ENCODE results near the gene METTL22. TPM values are rescaled to one million over a fixed set of nuclear protein-coding genes. Genes with fewer than 3 reads are reported as not detected.

Gene METTL22
- total and polyA plus RNA-seq, 8 donors: 8.8 to 186 (median 23.4) TPM

GRCh38 chr16:8669481-8669880, 48.0 kb downstream of the METTL22 start:
- intact Hi-C loops (cut with DNase I; ENCODE audit: low total_unique reads): loop anchor here (10.0 kb wide), 1 partner anchor 125 kb away; the partner anchor contains the start of genes PMM2 and TMEM186
- no peak overlapping the region for H3K4me3 ChIP-seq
- 89 to 94% (median 92%) methylated on average over 1 of the region's 1 CpG for WGBS, 5 donors

GRCh38 chr16:8670014-8670560, 48.6 kb downstream of the METTL22 start:
- no peak overlapping the region for H3K27ac ChIP-seq
- intact Hi-C loops (cut with DNase I; ENCODE audit: low total_unique reads): loop anchor here (5.0 kb wide), 1 partner anchor 207 kb away; no protein-coding TSS in a partner anchor
- TF ChIP-seq POLR2A (IDR thresholded peaks at IDR 0.05) (no peak), CTCF (IDR thresholded peaks at IDR 0.05) (no peak), POLR2AphosphoS5 (IDR thresholded peaks at IDR 0.05) (no peak), EP300 (IDR thresholded peaks at IDR 0.05) (no peak)
- H3K9me3 ChIP-seq: no peaks in the 10 kb centered on the region
- no peak overlapping the region for H3K4me3 ChIP-seq
- peaks cover 3 to 29% (median 21%) of the 10 kb centered on the region in 4 donors for H3K36me3 ChIP-seq
- H3K27me3 ChIP-seq: no peaks in the 10 kb centered on the region
- WGBS, 5 donors: 82 to 94% (median 83%) methylated on average over 1 of the region's 1 CpG
- DNase-seq: no peak
- H3K4me1 ChIP-seq: peaks cover 4 to 16% (median 12%) of the 10 kb centered on the region in 4 donors

More at GRCh38 chr16:8669481-8669880, 48.0 kb downstream of the METTL22 start:
- Histone ChIP-seq H3K9me3 (no peaks in the 10 kb centered on the region), H3K4me1 (peaks cover 0 to 11% (median 6%) of the 10 kb centered on the region in 4 donors), H3K36me3 (peaks cover 3 to 35% (median 27%) of the 10 kb centered on the region in 4 donors), H3K27me3 (no peaks in the 10 kb centered on the region), H3K27ac (no peak overlapping the region)
- no peak for DNase-seq
- no peak for TF ChIP-seq EP300 (IDR thresholded peaks at IDR 0.05)
- no peak for TF ChIP-seq POLR2A (IDR thresholded peaks at IDR 0.05)
- TF ChIP-seq POLR2AphosphoS5 (IDR thresholded peaks at IDR 0.05): no peak

- H3K4me3 ChIP-seq: peak overlapping the region; percentile 60 to 85 (median 74)
- H3K27ac ChIP-seq: peak overlapping the region; percentile 36 to 73 (median 68)
- WGBS, 5 donors: 11 to 16% (median 13%) methylated on average over 16 to 24 of the region's 24 CpGs
- H3K36me3 ChIP-seq: peaks cover 0 to 8% (median 2%) of the 10 kb centered on the region in 4 donors
- no peaks in the 10 kb centered on the region for H3K27me3 ChIP-seq
- no peak for TF ChIP-seq POLR2AphosphoS5 (IDR thresholded peaks at IDR 0.05)
- TF ChIP-seq CTCF (IDR thresholded peaks at IDR 0.05): no peak
- TF ChIP-seq EP300 (IDR thresholded peaks at IDR 0.05): no peak
- no peak for TF ChIP-seq POLR2A (IDR thresholded peaks at IDR 0.05)
- no peaks in the 10 kb centered on the region for H3K9me3 ChIP-seq
- peaks cover 11 to 29% (median 20%) of the 10 kb centered on the region in 4 donors for H3K4me1 ChIP-seq
- intact Hi-C loops (cut with DNase I; ENCODE audit: low total_unique reads): loop anchor here (5.0 kb wide), 1 partner anchor 203 kb away; no protein-coding TSS in a partner anchor
- no peak for DNase-seq
These were observed 52.3 kb downstream of the METTL22 start for GRCh38 chr16:8673611-8674412.

- 1 to 8% (median 2%) methylated on average over 11 to 49 of the region's 49 CpGs for WGBS, 5 donors
- peak within 1 kb of the TSS; percentile 36 to 73 (median 68) for H3K27ac ChIP-seq
- TF ChIP-seq POLR2AphosphoS5 (IDR thresholded peaks at IDR 0.05) (peak; percentile 45 to 73 (median 65)), CTCF (IDR thresholded peaks at IDR 0.05) (no peak)
These were observed 53.0 kb downstream of the METTL22 start, which contains the start of gene ABAT for GRCh38 chr16:8674413-8675022. Gene ABAT (plus strand): TSS chr16:8674617. CDS start chr16:8735740, 61,123 bp downstream.

More at GRCh38 chr16:8674413-8675022, 53.0 kb downstream of the METTL22 start, which contains the start of gene ABAT:
- Histone ChIP-seq H3K4me3 (peak within 1 kb of the TSS; percentile 60 to 85 (median 74)), H3K27me3 (no peaks in the 10 kb centered on the region), H3K9me3 (no peaks in the 10 kb centered on the region), H3K4me1 (peaks cover 13 to 34% (median 20%) of the 10 kb centered on the region in 4 donors), H3K36me3 (peaks cover 0 to 8% (median 2%) of the 10 kb centered on the region in 4 donors)
- intact Hi-C loops (cut with DNase I; ENCODE audit: low total_unique reads): loop anchor here (5.0 kb wide), 1 partner anchor 203 kb away; no protein-coding TSS in a partner anchor
- DNase-seq: peak; percentile 93 to 97
